GM23248 (cell line): ENCODE measurements around the gene LPA. TPM values are rescaled to one million over a fixed set of nuclear protein-coding genes. Genes with fewer than 3 reads are reported as not detected.
"Not testable (repeated sequence)": the region's sequence is repeated elsewhere in the genome, so short reads cannot be mapped to it uniquely, and the experiment has no call there.

Experiments
- DNase-seq: peaks from one replicate; pipeline ENCODE4 v3.0.0-alpha.2; 2015
- H2AFZ ChIP-seq: fragments of 200-600 bp; sonication (generic); 2 replicates; pipeline ENCODE4 v1.6.1; 2016; ENCODE audit warnings: antibody characterized with exemption
- H3F3A ChIP-seq: fragments of 200-600 bp; sonication (generic); 2 replicates; pipeline ENCODE4 v1.6.1; 2016; ENCODE audit warnings: mild to moderate bottlenecking, antibody characterized with exemption, mixed run types; ENCODE audit not compliant: insufficient read depth
- H3K27ac ChIP-seq: fragments of 200-600 bp; sonication (generic); 2 replicates; pipeline ENCODE4 v1.5.1; 2016; ENCODE audit warnings: mild to moderate bottlenecking
- H3K27me3 ChIP-seq: fragments of 200-600 bp; sonication (generic); replicated peaks from 2 replicates; pipeline ENCODE4 v1.6.1; 2016; ENCODE audit warnings: mild to moderate bottlenecking; ENCODE audit not compliant: insufficient read depth
- H3K36me3 ChIP-seq: fragments of 200-600 bp; sonication (generic); 2 replicates; pipeline ENCODE4 v1.6.1; 2016; ENCODE audit warnings: low read depth, mild to moderate bottlenecking
- H3K4me1 ChIP-seq: fragments of 200-600 bp; sonication (generic); 2 replicates; pipeline ENCODE4 v1.6.1; 2016; ENCODE audit warnings: mild to moderate bottlenecking; ENCODE audit not compliant: insufficient read depth
- H3K4me2 ChIP-seq: fragments of 200-600 bp; sonication (generic); one replicate; pipeline ENCODE4 v1.6.1; 2016; ENCODE audit warnings: mild to moderate bottlenecking; ENCODE audit not compliant: unreplicated experiment
- H3K4me3 ChIP-seq: fragments of 200-600 bp; sonication (generic); 2 replicates; pipeline ENCODE4 v1.5.1; 2016; ENCODE audit warnings: mild to moderate bottlenecking
- H3K79me2 ChIP-seq: fragments of 200-600 bp; sonication (generic); 2 replicates; pipeline ENCODE4 v1.6.1; 2016; ENCODE audit warnings: mild to moderate bottlenecking; ENCODE audit not compliant: insufficient read depth
- H3K9ac ChIP-seq: fragments of 200-600 bp; sonication (generic); 2 replicates; pipeline ENCODE4 v1.6.1; 2016; ENCODE audit warnings: mild to moderate bottlenecking
- H3K9me2 ChIP-seq: fragments of 200-600 bp; sonication (generic); 2 replicates; pipeline ENCODE4 v1.6.1; 2016; ENCODE audit warnings: mixed run types, mild to moderate bottlenecking, moderate library complexity; ENCODE audit not compliant: insufficient read depth
- H3K9me3 ChIP-seq: fragments of 200-600 bp; sonication (generic); one replicate; pipeline ENCODE4 v1.6.1; 2017; ENCODE audit warnings: low read depth
- H4K20me1 ChIP-seq: fragments of 200-600 bp; sonication (generic); 2 replicates; pipeline ENCODE4 v1.6.0; 2016; ENCODE audit not compliant: insufficient read depth
- WGBS, 2 experiments: methylation state at CpG; one replicate each; pipeline ENCODE4 v1.1.6; 2015 to 2017; ENCODE audit warnings: low lambda C conversion rate in 2 of 2, low coverage in 1 of 2; ENCODE audit errors: missing lambda C conversion rate in 2 of 2; 5-methylcytosine and 5-hydroxymethylcytosine counted together
- in situ Hi-C: fragments of 300-500 bp; cut with MboI; formaldehyde crosslinking; loops from 2 replicates; pipeline ENCODE4 v1.15.0; 2020
- polyA plus RNA-seq: library from polyadenylated mRNA; unstranded; fragments of >200 nt; fragmentation: Nextera tagmentation; extraction: Ambion mirVana; gene quantifications from 2 replicates; pipeline ENCODE4 v1.2.1, GENCODE V29; 2016
- total RNA-seq: library from RNA; depleted of rRNA; stranded (reverse); fragments of >200 nt; shearing (Covaris generic); gene quantifications from 2 replicates; pipeline ENCODE4 v1.2.3, GENCODE V29; 2014; rRNA removed

Gene LPA, protein sequence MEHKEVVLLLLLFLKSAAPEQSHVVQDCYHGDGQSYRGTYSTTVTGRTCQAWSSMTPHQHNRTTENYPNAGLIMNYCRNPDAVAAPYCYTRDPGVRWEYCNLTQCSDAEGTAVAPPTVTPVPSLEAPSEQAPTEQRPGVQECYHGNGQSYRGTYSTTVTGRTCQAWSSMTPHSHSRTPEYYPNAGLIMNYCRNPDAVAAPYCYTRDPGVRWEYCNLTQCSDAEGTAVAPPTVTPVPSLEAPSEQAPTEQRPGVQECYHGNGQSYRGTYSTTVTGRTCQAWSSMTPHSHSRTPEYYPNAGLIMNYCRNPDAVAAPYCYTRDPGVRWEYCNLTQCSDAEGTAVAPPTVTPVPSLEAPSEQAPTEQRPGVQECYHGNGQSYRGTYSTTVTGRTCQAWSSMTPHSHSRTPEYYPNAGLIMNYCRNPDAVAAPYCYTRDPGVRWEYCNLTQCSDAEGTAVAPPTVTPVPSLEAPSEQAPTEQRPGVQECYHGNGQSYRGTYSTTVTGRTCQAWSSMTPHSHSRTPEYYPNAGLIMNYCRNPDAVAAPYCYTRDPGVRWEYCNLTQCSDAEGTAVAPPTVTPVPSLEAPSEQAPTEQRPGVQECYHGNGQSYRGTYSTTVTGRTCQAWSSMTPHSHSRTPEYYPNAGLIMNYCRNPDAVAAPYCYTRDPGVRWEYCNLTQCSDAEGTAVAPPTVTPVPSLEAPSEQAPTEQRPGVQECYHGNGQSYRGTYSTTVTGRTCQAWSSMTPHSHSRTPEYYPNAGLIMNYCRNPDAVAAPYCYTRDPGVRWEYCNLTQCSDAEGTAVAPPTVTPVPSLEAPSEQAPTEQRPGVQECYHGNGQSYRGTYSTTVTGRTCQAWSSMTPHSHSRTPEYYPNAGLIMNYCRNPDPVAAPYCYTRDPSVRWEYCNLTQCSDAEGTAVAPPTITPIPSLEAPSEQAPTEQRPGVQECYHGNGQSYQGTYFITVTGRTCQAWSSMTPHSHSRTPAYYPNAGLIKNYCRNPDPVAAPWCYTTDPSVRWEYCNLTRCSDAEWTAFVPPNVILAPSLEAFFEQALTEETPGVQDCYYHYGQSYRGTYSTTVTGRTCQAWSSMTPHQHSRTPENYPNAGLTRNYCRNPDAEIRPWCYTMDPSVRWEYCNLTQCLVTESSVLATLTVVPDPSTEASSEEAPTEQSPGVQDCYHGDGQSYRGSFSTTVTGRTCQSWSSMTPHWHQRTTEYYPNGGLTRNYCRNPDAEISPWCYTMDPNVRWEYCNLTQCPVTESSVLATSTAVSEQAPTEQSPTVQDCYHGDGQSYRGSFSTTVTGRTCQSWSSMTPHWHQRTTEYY (N-terminal part only)
- total RNA-seq = not detected in 2 replicates
- polyA plus RNA-seq = not detected in 2 replicates

GRCh38 chr6:160664198-160664597 is at the start of gene LPA:
Gene LPA (minus strand): TSS chr6:160664275. CDS start chr6:160664214, 61 bp downstream.
- H3K9me3 ChIP-seq, H3K4me3 ChIP-seq, H3K4me2 ChIP-seq, H4K20me1 ChIP-seq, H3K9ac ChIP-seq, H3K79me2 ChIP-seq, H3K4me1 ChIP-seq, H2AFZ ChIP-seq, H3K36me3 ChIP-seq, H3K27me3 ChIP-seq, in situ Hi-C loops, H3K9me2 ChIP-seq, DNase-seq, H3F3A ChIP-seq, H3K27ac ChIP-seq: not testable (repeated sequence)
- 19 to 33% methylated on average over 1 of the region's 1 CpG for WGBS, 2 experiments

GRCh38 chr6:160708993-160709392 is 44.9 kb upstream of the LPA start:
- H3K9ac ChIP-seq, H3K9me2 ChIP-seq, H3F3A ChIP-seq, DNase-seq, H3K9me3 ChIP-seq, in situ Hi-C loops, H3K4me3 ChIP-seq, H3K4me1 ChIP-seq, H3K36me3 ChIP-seq, H3K79me2 ChIP-seq, H3K4me2 ChIP-seq, H3K27ac ChIP-seq, H2AFZ ChIP-seq, H3K27me3 ChIP-seq, H4K20me1 ChIP-seq: not testable (repeated sequence)

DNA sequence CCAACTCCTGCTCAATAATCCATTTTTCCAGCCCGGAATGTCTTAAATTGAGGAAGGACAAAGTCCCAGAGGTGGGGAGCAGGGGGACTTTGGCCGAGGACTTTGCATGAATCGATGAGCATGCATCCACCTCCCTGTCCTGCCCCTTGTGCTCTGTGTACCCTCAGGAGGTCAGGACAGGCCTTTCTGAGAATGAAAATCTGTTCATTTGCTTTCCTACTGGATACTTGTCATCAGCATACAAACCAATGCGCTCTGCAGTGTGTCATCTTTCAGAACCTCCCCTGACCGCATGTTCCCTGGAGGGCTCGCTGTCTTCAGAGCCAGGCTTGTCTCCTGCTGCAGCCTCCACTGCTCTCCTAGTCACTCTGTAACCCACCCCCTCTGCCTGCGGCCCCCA is 40.6 kb upstream of the LPA start:
- H3K4me1 ChIP-seq, H3K9ac ChIP-seq, H3K4me2 ChIP-seq, H3K36me3 ChIP-seq, H3K79me2 ChIP-seq, in situ Hi-C loops, H3K9me2 ChIP-seq, H2AFZ ChIP-seq, H3K27ac ChIP-seq, H3K27me3 ChIP-seq, H3K4me3 ChIP-seq, H4K20me1 ChIP-seq, H3K9me3 ChIP-seq, DNase-seq, H3F3A ChIP-seq: not testable (repeated sequence)
- 52 to 53% methylated on average over 7 of the region's 7 CpGs for WGBS, 2 experiments

DNA sequence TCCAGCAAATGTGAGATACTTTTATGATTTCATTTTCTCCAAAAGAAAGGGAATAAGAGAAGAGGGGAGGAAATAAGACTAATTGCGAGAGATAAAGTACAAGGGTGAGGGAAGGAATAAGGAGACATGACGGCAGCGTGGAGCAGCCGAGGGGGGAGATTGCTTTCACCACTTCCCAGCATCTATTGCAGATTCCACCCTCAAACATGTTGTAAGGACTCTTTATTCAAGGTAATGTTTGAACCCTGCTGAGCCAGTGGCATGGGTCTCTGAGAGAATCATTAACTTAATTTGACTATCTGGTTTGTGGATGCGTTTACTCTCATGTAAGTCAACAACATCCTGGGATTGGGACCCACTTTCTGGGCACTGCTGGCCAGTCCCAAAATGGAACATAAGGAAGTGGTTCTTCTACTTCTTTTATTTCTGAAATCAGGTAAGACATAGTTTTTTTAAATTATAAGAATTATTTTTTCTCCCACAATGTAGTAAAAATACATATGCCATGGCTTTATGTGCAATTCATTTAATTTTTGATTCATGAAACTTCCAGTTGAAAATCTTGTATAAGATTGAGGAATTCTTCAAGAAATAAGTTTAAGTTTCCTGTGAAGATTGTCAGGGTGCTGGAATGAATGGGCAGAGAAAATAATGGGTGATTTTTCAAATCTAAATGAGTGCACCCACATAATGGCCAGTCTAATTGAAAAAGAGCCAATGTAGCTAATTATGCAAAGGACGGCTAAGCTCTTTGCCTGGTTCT is 38.0 kb upstream of the LPA start, which contains the start of gene PLG:
PLG (plus strand) TSS at position 327 of the 763 bp plus-strand sequence; CDS start at position 388, 61 bp downstream.
- H3F3A ChIP-seq, DNase-seq, H3K9me3 ChIP-seq, H3K27ac ChIP-seq, H4K20me1 ChIP-seq, in situ Hi-C loops, H3K36me3 ChIP-seq, H3K4me1 ChIP-seq, H3K4me3 ChIP-seq, H3K79me2 ChIP-seq, H2AFZ ChIP-seq, H3K9me2 ChIP-seq, H3K9ac ChIP-seq, H3K4me2 ChIP-seq, H3K27me3 ChIP-seq: not testable (repeated sequence)
- WGBS, 2 experiments = 61 to 67% methylated on average over 6 of the region's 6 CpGs
